Measurements from ENCODE around the gene HIVEP3.

GRCh38 chr1:41870076-41870562 lies 48.6 kb downstream of the HIVEP3 start:
- TF ChIP-seq POLR2A (IDR thresholded peaks at IDR 0.05) (no peak), EP300 (IDR thresholded peaks at IDR 0.05) (no peak)
- TF ChIP-seq, protein P1, sequence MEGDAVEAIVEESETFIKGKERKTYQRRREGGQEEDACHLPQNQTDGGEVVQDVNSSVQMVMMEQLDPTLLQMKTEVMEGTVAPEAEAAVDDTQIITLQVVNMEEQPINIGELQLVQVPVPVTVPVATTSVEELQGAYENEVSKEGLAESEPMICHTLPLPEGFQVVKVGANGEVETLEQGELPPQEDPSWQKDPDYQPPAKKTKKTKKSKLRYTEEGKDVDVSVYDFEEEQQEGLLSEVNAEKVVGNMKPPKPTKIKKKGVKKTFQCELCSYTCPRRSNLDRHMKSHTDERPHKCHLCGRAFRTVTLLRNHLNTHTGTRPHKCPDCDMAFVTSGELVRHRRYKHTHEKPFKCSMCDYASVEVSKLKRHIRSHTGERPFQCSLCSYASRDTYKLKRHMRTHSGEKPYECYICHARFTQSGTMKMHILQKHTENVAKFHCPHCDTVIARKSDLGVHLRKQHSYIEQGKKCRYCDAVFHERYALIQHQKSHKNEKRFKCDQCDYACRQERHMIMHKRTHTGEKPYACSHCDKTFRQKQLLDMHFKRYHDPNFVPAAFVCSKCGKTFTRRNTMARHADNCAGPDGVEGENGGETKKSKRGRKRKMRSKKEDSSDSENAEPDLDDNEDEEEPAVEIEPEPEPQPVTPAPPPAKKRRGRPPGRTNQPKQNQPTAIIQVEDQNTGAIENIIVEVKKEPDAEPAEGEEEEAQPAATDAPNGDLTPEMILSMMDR (IDR thresholded peaks at IDR 0.05) = no peak
